Lower lobe of right lung (tissue), 2 donors: ENCODE results near the gene PELO. TPM values are rescaled to one million over a fixed set of nuclear protein-coding genes. Genes with fewer than 3 reads are reported as not detected.

Experiments used
- ATAC-seq, 2 donors: fragments of 200-7000 bp; cut with Tn5 transposase; one replicate each; pipeline ENCODE4 v1.9.1; 2020 to 2022; ENCODE audit warnings: mild to moderate bottlenecking in 2 of 2, moderate library complexity in 2 of 2
- DNase-seq: peaks from one replicate; pipeline ENCODE4 v3.0.0-alpha.2; 2020
- H3K27ac ChIP-seq: fragments of 200-600 bp; one replicate; pipeline ENCODE4 v1.8.0; 2022
- H3K27me3 ChIP-seq: fragments of 200-600 bp; one replicate; pipeline ENCODE4 v1.8.0; 2022; ENCODE audit warnings: low read depth
- H3K36me3 ChIP-seq: fragments of 200-600 bp; one replicate; pipeline ENCODE4 v1.8.0; 2022; ENCODE audit warnings: mild to moderate bottlenecking
- H3K4me1 ChIP-seq: fragments of 200-600 bp; one replicate; pipeline ENCODE4 v1.8.0; 2022
- H3K4me3 ChIP-seq: fragments of 200-600 bp; one replicate; pipeline ENCODE4 v1.8.0; 2022; ENCODE audit warnings: mild to moderate bottlenecking
- H3K9me3 ChIP-seq: fragments of 200-600 bp; one replicate; pipeline ENCODE4 v1.8.0; 2022
- intact Hi-C: fragments of 100-400 bp; cut with DNase I; formaldehyde crosslinking; loops from one replicate; pipeline ENCODE4 v1.11.0; 2022
- long read RNA-seq: library from polyadenylated mRNA; unstranded; transcript quantifications from one replicate; pipeline ENCODE4 v2.0.0, GENCODE V29; 2021
- total RNA-seq: library from RNA; stranded (reverse); fragmentation: NEBNext Ultra II Directional; extraction: Animal tissue kit (Norgen Biotek cat#: 25700); gene quantifications from one replicate; pipeline ENCODE4 v1.2.1, GENCODE V29; 2021
- TF ChIP-seq, protein P1 (sequence below): fragments of 200-600 bp; IDR thresholded peaks from one replicate; pipeline ENCODE4 v1.8.0; 2022; ENCODE audit warnings: antibody characterized with exemption, mild to moderate bottlenecking
- donor health status: DM: no; HTN: yes; CAD: no; lungs with severe emphysema.

PELO gene, protein sequence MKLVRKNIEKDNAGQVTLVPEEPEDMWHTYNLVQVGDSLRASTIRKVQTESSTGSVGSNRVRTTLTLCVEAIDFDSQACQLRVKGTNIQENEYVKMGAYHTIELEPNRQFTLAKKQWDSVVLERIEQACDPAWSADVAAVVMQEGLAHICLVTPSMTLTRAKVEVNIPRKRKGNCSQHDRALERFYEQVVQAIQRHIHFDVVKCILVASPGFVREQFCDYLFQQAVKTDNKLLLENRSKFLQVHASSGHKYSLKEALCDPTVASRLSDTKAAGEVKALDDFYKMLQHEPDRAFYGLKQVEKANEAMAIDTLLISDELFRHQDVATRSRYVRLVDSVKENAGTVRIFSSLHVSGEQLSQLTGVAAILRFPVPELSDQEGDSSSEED
- 31.5 TPM for total RNA-seq
- long read RNA-seq, partial matches to known transcripts: 25 of 32 reads
- long read RNA-seq, other reads (novel, unspliced or antisense): 6 of 32 reads

DNA sequence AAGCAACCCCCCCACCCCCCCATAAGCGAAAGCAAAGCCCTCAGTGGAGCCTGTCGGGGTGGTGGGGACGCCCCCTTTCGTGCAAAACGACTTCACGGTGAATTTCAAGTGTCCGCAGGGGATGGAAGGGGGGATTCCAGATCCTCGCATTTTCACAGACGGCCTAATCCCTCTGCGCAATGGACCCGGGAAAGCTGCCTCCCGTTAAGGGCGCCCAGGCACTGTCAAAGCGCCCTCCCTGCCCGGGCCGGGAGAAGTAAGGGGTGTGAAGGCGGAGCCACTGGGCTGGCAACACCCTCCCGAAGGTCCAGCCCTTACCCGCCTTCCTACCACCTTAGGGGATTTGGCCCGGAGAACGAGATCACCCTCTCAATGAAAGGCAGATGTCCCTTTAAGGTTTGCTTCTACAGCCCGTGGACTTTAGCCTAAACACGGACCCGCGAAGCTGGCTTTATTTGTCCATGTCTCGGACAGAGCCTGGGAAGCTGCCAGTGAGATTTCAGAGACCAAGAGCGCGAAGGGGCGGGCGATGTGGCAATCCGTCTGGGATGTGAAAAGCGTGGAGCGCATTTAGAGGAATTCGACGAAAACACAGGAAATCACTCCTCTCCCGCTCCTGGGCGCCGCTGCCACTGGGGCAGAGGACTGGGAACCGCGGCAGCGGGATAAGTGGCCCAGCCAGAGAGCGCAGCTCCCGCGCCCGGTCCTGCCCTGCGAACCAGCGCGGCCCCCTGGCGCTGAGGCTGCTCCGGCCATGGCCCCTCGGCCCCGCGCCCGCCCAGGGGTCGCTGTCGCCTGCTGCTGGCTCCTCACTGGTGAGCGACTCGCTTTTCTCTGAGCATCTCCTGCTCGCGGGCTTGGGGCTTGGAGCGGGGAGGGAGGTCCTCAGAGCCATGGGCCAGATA is at the start of gene PELO, which contains the start of gene ITGA1:
TSS of gene PELO (plus strand) at position 317 of the 905 bp plus-strand sequence. CDS start 12,479 bp downstream, outside the sequence.
TSS of gene ITGA1 (plus strand) at position 317 of the 905 bp plus-strand sequence. CDS start at position 755, 438 bp downstream.
- TF ChIP-seq, protein P1, sequence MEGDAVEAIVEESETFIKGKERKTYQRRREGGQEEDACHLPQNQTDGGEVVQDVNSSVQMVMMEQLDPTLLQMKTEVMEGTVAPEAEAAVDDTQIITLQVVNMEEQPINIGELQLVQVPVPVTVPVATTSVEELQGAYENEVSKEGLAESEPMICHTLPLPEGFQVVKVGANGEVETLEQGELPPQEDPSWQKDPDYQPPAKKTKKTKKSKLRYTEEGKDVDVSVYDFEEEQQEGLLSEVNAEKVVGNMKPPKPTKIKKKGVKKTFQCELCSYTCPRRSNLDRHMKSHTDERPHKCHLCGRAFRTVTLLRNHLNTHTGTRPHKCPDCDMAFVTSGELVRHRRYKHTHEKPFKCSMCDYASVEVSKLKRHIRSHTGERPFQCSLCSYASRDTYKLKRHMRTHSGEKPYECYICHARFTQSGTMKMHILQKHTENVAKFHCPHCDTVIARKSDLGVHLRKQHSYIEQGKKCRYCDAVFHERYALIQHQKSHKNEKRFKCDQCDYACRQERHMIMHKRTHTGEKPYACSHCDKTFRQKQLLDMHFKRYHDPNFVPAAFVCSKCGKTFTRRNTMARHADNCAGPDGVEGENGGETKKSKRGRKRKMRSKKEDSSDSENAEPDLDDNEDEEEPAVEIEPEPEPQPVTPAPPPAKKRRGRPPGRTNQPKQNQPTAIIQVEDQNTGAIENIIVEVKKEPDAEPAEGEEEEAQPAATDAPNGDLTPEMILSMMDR: peak; percentile 50
- intact Hi-C loops: loop anchor here (5.0 kb wide), 1 partner anchor 129 kb away; no protein-coding TSS in a partner anchor
- Histone ChIP-seq H3K27ac (peak within 1 kb of the TSS; percentile 91), H3K4me3 (peak within 1 kb of the TSS; percentile 72), H3K27me3 (no peaks in the 10 kb centered on the region), H3K9me3 (no peaks in the 10 kb centered on the region), H3K4me1 (peaks cover 10% of the 10 kb centered on the region), H3K36me3 (no peaks in the 10 kb centered on the region)
- DNase-seq (peak; percentile 74), ATAC-seq (peak; percentile 94 to 97)

DNA sequence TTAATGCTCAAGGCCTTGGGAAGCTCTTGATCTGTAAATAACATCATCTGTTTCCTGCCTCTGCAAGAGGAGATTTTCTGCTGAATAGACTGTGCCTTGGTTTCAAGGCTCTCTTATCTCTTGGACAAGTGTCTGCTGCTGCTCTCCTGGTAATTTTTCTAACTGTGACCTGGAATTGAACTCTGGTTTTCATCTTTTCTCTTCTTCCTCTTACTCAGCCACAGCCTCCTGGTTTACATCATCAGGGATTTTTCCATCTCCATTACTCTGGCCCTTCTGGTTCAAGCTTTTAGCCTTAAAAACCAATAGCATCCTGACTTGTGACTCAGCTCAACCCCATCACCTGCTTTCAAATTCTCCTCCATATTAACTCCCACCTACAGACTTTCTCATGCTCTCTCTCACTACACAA is 49.6 kb upstream of the PELO start:
- no peaks in the 10 kb centered on the region for H3K9me3 ChIP-seq
- H3K36me3 ChIP-seq: no peaks in the 10 kb centered on the region
- H3K4me1 ChIP-seq: peaks cover 4% of the 10 kb centered on the region
- TF ChIP-seq, protein P1: no peak
- DNase-seq (no peak), ATAC-seq (no peak)
- H3K27me3 ChIP-seq: no peaks in the 10 kb centered on the region
- intact Hi-C loops: no loop called here
- H3K4me3 ChIP-seq: no peak overlapping the region
- H3K27ac ChIP-seq: no peak overlapping the region

DNA sequence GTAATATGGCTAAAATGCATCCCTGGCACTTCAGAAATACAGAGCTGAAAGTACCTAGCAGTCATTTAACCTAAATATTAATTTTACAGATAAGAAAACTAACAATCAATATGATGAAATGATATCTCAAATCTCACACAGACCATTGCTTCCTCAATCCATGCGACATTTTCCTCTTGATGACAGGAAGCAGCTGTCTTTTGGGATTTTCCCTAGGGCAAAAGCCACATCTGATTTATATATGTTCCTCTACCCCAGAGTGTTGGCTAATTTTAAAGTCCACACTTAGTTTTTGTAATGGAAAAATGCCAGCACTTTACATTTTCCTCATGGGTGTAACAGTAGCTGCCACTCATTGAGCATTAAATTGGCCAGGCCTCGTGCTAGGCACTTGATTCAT is 47.7 kb upstream of the PELO start:
- Histone ChIP-seq H3K27me3 (no peaks in the 10 kb centered on the region), H3K36me3 (no peaks in the 10 kb centered on the region), H3K4me3 (no peak overlapping the region), H3K27ac (no peak overlapping the region), H3K9me3 (no peaks in the 10 kb centered on the region), H3K4me1 (peaks cover 11% of the 10 kb centered on the region)
- DNase-seq (no peak), ATAC-seq (no peak)
- TF ChIP-seq, protein P1: no peak
- intact Hi-C loops: no loop called here

DNA sequence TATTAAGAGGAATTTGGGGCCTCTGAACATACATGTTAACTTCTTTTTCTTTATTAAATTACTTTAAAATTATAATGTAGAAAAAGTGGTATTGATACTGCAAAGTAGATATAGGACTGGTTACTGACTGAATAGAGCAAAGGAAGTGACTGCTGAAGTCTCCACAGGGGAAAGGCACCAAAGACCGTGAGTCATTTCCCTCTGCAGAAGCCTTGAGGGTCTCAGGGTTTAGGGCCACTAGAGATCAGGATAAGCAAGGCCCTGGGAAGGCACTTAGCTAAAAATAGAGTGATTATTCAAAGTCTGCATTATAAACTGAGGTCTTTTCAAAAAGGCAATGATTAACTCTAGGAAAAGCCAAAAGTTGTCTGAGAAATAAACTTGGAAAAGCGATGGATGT is 44.7 kb upstream of the PELO start:
- Histone ChIP-seq H3K27me3 (no peaks in the 10 kb centered on the region), H3K36me3 (no peaks in the 10 kb centered on the region), H3K27ac (no peak overlapping the region), H3K4me3 (no peak overlapping the region), H3K4me1 (peaks cover 11% of the 10 kb centered on the region), H3K9me3 (no peaks in the 10 kb centered on the region)
- intact Hi-C loops: no loop called here
- DNase-seq (no peak), ATAC-seq (no peak)
- TF ChIP-seq, protein P1: no peak

DNA sequence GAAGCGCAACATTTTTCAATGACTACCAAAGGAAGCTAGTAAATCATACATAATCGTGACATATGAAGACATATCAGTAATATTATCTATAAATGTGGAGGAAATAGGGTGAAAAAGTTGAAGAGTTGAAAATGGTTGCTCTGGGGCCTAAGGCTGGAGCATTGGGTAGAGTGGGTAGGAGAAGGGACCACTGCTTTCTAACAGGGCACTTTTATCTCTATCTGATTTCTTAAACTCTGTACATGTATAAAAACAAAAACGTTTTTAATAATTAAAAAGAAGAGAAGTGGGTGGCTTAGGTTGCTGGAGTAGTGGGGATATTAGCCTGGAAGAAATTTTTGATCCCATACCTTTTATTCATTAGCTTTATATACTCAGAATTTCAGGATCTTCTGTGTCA is 44.2 kb upstream of the PELO start:
- ATAC-seq: no peak
- Histone ChIP-seq H3K4me3 (no peak overlapping the region), H3K4me1 (peaks cover 11% of the 10 kb centered on the region), H3K27me3 (no peaks in the 10 kb centered on the region), H3K27ac (no peak overlapping the region), H3K36me3 (no peaks in the 10 kb centered on the region), H3K9me3 (no peaks in the 10 kb centered on the region)
- TF ChIP-seq, protein P1: no peak
- no peak for DNase-seq
- intact Hi-C loops: no loop called here
